KOPT-K1 (cell line): Measurements from ENCODE around the gene RNF7.
A peak's percentile ranks its signal among the peaks of the same experiment; 100 is the strongest.
"Not testable (repeated sequence)": the region's sequence is repeated elsewhere in the genome, so short reads cannot be mapped to it uniquely, and the experiment has no call there.

ENCODE experiments used
- H3K27ac ChIP-seq: fragments of 200-600 bp; sonication (generic); 2 replicates; pipeline ENCODE4 v1.5.1; 2016; ENCODE audit warnings: antibody characterized with exemption, mild to moderate bottlenecking, low read depth, low read length; ENCODE audit not compliant: poor library complexity, severe bottlenecking
- H3K36me3 ChIP-seq: fragments of 200-600 bp; sonication (generic); 2 replicates; pipeline ENCODE4 v1.5.1; 2017; ENCODE audit warnings: antibody characterized with exemption, mild to moderate bottlenecking, low read length, moderate library complexity; ENCODE audit not compliant: insufficient read depth
- H3K9me3 ChIP-seq: fragments of 200-600 bp; sonication (generic); 2 replicates; pipeline ENCODE4 v1.5.1; 2017; ENCODE audit warnings: antibody characterized with exemption, low read length, mild to moderate bottlenecking; ENCODE audit not compliant: insufficient read depth, poor library complexity, severe bottlenecking

The RNF7 gene

DNA sequence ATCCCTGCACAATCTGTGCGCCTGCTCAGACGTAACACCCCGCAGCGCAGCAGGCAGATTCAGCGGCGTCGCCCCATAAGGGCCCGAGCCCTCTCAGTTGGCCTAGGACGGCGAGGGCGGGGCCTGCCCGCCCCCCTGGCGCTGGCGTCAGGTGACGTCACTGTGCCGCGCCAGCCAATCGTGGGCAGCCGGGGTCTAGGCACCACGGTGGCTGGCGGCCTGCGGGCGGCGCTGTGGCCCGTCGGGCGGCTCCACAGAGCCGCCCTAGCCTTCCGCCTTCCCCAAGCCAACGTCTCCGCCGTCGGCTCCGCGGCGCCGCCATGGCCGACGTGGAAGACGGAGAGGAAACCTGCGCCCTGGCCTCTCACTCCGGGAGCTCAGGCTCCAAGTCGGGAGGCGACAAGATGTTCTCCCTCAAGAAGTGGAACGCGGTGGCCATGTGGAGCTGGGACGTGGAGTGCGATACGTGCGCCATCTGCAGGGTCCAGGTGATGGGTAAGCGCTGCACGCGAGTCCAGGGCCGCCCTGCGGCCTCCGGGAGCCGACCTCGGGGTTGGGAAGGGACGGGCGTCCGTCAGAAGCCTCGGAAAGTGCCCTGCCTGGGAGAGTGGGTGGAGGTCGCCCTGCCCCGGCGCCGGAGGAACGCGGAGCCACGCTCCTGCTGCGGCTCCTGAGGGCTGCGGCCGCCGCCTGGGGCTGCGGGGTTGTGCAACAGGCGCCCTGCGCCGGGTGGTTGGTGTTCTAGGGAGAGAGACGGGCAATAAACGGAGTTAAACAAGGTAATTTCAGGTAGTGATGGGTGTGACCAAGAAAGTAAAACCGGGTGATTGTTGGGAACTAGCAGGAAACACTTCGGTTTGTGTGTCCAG, at the start of gene RNF7:
RNF7 (plus strand) TSS at position 277 of the 869 bp plus-strand sequence; CDS start at position 321, 44 bp downstream.
- H3K36me3 ChIP-seq, result peaks cover 29% of the 10 kb centered on the region
- peak within 1 kb of the TSS; percentile 83 for H3K27ac ChIP-seq
- H3K9me3 ChIP-seq, result no peaks in the 10 kb centered on the region

DNA sequence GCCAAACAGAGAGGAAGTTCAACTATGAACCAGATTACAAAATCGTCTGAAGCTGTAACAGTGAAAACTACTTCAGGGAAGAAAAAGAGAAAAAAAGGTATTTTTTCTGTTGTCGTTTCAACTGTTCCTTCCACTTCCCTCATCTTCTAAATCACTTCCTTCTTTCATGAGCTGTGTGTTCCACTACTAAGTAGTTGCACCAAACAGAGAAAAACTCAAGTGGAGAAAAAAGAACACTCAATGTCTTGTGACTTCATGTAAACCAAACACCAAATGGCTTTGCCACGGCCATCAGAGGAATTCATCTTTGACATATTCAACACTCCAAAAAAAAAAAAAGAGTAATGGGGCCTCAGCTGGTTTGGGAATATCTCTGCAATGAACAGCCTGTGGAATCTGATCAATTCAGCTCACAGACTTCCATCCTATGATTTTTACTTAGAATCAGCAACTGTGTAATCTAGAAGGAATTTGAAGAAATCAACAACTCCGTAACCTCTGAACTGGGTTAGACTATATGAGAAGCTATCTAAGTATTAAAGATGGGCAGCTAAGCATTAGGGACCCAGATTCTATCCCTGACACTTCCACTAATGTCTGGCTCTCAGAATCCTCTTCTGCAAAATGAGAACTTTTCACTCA, 47.5 kb upstream of the RNF7 start:
- Histone ChIP-seq H3K9me3 (no peaks in the 10 kb centered on the region), H3K27ac (no peak overlapping the region), H3K36me3 (no peaks in the 10 kb centered on the region)

DNA sequence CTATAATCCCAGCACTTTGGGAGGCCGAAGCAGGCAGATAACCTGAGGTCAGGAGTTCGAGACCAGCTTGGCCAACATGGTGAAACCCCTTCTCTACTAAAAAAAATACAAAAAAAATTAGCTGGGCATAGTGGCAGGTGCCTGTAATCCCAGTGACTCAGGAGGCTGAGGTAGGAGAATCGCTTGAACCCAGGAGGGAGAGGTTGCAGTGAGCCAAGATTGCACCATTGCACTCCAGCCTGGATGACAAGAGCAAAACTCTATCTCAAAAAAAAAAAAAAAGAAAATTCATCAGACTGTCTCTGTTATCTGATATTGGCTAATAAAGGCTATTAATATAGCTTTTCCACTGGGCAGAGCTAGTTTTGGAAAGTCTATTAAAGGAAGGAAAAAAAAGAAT, 46.6 kb upstream of the RNF7 start:
- not testable (repeated sequence) for H3K36me3 ChIP-seq, H3K9me3 ChIP-seq

DNA sequence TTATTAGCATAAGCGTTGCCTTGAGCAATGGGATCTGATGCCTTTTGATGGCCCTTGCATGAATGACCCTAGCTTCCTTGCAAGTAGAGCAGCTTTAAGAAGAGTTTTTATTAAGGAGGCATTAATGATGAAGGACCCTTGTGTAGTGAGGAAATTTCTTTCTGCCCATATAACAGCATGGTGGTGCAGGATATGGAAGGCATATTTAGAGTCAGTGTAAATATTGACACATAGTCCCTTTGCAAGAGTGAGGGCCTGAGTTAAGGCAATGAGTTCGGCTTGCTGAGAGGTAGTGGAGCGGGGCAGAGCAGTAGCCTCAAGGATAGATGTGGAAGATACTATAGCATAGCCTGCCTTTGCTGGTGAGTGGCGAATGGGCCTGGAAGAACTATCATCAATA, 45.1 kb upstream of the RNF7 start:
- H3K27ac ChIP-seq, H3K36me3 ChIP-seq, H3K9me3 ChIP-seq: not testable (repeated sequence)

More for the DNA sequence above, 46.6 kb upstream of the RNF7 start:
- not testable (repeated sequence) for H3K27ac ChIP-seq

DNA sequence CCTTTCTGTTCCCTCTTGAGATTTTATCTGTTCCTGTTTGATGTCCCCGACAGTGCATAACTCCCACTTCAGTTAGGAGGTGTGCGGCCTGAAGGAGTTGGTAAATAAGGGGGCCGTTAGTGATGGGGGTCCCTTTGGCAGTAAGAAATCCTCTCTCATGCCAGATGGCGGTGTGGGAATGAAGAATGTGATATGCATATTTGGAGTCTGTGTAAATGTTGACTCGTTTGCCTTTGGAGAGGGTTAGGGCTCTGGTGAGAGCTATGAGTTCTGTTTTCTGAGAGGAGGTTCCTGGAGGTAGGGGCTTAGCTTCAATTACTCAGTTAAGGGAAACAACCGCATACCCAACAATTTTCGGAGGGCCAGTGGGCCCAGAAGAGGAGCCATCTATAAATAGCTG, 38.8 kb upstream of the RNF7 start:
- Histone ChIP-seq H3K9me3 (no peaks in the 10 kb centered on the region), H3K36me3 (no peaks in the 10 kb centered on the region), H3K27ac (no peak overlapping the region)

DNA sequence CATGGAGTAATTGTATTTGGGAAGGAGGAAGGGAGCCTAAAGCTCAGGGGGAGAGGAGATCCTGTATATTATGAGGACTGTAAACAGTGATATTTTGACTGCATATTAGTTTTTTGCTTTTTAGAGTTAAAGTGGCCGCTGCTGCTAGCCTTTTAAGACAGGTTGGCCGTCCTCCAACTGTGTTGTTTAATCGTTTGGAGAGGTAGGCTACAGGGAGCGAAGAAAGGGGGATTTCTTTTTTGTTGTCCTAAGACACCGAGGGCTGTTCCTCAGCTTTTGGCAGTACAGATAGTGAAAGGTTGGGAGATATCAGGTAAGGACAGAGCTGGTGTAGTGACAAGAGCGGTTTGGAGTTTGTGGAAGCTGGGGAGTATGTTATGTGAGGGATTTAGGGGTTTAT, 38.2 kb upstream of the RNF7 start:
- no peak overlapping the region for H3K27ac ChIP-seq
- no peaks in the 10 kb centered on the region for H3K36me3 ChIP-seq
- no peaks in the 10 kb centered on the region for H3K9me3 ChIP-seq

DNA sequence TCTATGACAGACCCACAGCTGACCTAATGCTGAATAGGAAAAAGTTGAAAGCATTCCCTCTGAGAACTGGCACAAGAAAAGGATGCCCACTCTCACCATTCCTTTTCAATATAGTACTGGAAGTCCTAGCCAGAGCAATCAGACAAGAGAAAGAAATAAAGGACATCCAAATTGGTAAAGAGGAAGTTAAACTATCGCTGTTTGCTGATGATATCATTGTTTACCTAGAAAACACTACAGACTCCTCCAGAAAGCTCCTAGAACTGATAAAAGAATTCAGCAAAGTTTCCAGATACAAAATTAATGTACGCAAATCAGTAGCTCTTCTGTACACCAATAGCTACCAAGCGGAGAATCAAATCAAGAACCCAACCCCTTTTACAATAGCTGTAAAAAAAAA, 34.7 kb upstream of the RNF7 start:
- H3K9me3 ChIP-seq, H3K27ac ChIP-seq, H3K36me3 ChIP-seq: not testable (repeated sequence)

DNA sequence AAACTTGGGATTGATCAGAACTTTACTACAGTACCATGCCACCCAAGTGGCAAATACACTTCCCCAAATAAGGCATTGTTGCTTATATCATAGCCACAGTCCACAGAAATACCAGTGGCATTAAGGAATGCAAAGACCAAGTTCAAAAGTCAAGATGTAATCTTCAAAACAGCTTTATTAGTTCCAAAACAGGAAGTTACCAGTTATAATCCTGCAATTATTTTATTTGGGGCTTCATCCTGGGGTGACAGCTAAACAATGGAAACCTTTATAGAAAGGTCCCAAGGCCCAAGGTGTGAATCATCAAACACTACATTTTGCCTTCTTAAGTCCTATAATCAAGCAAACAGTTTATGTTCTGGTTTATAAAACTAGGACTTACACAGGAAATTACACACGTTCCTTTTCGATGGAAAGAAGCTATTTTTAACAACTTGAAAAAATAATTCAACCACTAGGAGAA, 30.3 kb upstream of the RNF7 start:
- no peak overlapping the region for H3K27ac ChIP-seq

DNA sequence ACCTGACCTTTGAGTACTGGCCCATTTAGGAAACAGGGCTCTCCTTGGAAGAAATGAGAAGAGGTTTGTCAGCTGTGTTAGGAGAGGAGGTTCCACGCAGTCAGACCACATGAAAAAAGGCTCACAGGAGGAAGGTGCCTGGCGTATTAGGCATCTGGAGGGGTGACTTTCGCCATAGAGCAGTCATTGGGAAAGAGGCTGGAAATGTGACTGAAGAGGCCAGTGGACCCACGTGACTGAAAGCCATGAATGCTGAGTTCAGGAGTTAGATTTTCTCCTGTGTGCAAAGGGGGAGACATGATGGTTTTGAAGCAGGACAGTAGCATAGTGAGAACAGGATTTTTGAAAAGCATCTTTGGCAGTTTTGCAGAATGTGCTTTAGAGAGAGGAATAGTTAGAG, 29.7 kb upstream of the RNF7 start:
- Histone ChIP-seq H3K36me3 (no peaks in the 10 kb centered on the region), H3K27ac (no peak overlapping the region)

More for the DNA sequence above, 30.3 kb upstream of the RNF7 start:
- H3K36me3 ChIP-seq, result no peaks in the 10 kb centered on the region
- no peaks in the 10 kb centered on the region for H3K9me3 ChIP-seq

DNA sequence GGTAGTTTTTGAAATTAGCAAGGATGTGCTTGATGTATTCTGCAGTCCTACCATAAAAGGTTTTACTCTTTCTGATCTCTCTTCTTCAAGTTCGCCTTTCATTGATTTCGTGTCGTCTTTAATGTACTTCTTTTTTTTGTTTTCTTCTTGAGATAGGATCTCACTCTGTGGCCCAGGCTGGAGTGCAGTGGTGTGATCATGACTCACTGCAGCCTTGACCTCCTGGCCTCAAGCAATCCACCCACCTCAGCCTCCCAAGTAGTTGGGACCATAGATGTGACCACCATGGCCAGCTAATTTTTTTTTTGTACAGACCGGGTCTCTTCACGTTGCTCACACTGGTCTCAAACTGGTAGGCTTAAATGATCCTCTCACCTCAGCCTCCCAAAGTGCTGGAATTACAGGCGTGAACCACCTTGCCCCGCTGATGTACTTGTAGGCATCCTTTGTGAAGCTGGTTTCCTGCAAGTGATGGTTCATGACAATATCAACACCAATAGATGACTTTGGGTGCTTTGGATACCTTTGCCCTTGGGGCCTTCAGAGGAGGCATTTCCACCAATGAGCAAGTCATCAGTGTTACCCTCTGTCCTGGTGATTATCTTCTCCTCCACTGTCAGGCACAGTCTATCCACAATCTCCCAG, 28.9 kb upstream of the RNF7 start:
- Histone ChIP-seq H3K9me3 (no peaks in the 10 kb centered on the region), H3K27ac (no peak overlapping the region), H3K36me3 (no peaks in the 10 kb centered on the region)

More for the DNA sequence above, 29.7 kb upstream of the RNF7 start:
- H3K9me3 ChIP-seq, result no peaks in the 10 kb centered on the region

DNA sequence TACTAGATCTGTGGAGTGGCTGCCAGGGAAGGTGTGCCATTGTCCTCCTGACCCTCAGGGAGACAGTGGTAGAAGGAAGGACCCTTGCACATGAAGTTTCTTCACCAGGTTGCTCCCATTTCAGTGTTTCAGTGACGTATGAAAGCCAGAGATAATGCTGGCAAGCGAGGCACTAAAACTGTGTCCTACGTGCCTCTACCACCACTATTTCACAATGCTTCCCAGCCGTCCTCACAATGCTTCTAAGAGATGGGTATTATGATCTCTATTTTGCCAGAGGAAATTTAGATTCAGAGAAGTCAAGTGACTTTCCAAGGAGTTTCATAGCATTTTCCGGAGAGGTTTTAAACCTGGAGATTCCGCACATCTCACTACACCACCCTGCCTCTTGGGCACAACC, 28.0 kb upstream of the RNF7 start:
- Histone ChIP-seq H3K27ac (no peak overlapping the region), H3K36me3 (no peaks in the 10 kb centered on the region), H3K9me3 (peaks cover 2% of the 10 kb centered on the region)

DNA sequence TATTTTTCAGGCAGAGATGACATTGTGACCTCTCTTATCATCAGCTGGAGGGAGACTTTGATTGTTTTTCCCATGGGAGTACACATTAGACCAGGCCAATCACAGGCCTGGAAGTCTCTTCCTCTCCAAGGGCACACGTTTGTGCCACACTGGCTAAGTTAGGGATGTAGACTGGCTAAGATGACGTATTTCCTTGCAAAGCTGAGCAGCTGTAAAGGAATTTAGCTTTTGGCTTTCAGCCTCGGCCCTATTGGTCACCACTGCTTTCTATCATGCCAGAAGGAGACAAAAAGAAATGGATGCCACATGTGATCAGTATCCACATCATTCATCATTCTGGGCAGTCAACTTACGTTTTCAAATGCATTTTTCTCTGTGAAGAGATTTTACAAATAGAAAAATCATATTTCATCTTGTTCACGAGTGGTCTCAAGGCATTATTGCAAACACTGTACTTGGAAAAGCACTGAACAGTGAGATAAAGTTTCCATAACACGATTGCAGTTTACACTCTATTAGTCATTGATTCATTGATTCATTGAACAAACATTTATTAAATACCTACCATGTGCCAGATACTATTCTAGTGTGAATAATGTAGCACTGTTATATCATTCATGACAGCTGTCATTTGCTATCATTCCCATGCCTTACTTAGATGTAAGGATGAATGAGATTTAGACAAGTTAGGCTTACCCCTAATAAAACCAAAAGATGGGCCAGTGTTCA, 27.0 kb upstream of the RNF7 start:
- Histone ChIP-seq H3K27ac (no peak overlapping the region), H3K9me3 (peaks cover 10% of the 10 kb centered on the region), H3K36me3 (no peaks in the 10 kb centered on the region)

DNA sequence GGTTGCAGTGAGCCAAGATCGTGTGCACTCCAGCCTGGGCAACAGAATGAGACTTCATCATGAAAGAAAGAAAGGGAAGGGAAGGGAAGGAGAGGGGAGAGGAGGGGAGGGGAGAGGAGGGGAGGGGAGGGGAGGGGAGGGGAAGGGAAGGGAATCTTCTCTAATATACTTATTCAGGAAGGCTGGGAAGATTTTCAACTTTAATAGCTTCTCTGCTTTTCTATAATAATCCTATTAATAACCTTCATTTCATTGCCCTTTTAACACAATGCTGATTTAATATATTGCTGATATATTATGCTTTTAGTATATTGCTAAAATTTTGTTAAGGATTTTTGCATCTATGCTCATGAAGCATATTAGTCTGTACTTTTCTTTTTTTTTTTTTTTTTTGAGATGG, 23.4 kb upstream of the RNF7 start:
- no peak overlapping the region for H3K27ac ChIP-seq
- H3K9me3 ChIP-seq, result peaks cover 15% of the 10 kb centered on the region
- no peaks in the 10 kb centered on the region for H3K36me3 ChIP-seq

DNA sequence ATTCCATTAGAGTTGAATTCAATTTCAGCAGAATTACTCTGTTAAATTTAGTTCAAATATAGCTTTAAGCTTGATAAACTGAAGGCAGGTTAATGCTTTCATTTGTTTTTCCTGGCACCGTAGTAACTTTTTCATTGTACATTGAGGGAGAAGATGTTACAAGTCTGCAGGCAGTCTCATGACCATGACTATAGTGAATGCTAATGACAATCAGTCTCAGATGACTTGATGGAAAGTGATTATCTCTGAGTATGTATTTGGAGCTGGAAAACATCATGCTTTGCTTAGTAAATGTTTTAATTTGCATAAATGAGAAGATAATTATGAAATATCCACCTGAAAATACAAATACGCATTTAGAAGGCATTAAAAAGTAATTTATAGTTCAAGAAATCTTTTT, 16.0 kb upstream of the RNF7 start:
- H3K36me3 ChIP-seq, result no peaks in the 10 kb centered on the region
- no peak overlapping the region for H3K27ac ChIP-seq
- no peaks in the 10 kb centered on the region for H3K9me3 ChIP-seq

DNA sequence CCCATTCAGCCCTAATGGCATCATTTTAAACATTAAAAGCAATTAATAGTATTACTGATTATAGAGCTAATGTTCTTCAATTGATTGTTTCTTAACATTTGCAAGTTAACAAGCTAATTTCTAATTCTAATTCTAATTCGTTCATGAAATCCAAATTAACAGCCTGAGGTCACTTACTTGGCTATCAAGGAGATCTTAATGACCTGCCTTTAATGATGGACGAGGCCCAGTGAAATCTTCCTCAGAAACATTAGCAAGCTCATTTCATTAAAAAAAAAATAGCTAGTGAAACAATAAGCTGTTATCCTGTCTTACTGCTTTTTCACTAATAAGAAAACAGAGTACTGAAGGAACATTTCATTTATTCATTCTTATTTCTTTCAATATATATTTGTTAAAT, 15.4 kb upstream of the RNF7 start:
- no peaks in the 10 kb centered on the region for H3K9me3 ChIP-seq
- H3K36me3 ChIP-seq, result no peaks in the 10 kb centered on the region
- H3K27ac ChIP-seq, result no peak overlapping the region
